ENCODE results near the gene DNASE1L2. TPM values are rescaled to one million over a fixed set of nuclear protein-coding genes. Genes with fewer than 3 reads are reported as not detected.

The DNASE1L2 gene
- total and polyA plus RNA-seq, 10 of the 15 experiments (the other 5 are each of a cell fraction or from before 2014, with no cell fraction given), result 0.06 to 1.5 (median 0.29) TPM

GRCh38 chr16:2229632-2230250 lies 6.5 kb upstream of the DNASE1L2 start:
- POLR2A ChIA-PET, result interaction anchor here (1.0 kb wide), 1 partner anchor 9 kb away, joined by 5 read pairs; no protein-coding TSS in a partner anchor
- peaks cover 15% of the 10 kb centered on the region for H3K79me2 ChIP-seq (ENCODE audit: control insufficient read depth, insufficient read depth, low read length)
- peaks cover 3% of the 10 kb centered on the region; the same call in 1 of the 2 replicates for H3K4me1 ChIP-seq (ENCODE audit: control insufficient read depth, insufficient read depth, low read length)
- RAD21 ChIA-PET (ENCODE audit: unreplicated experiment), result no interaction called here
- SMC1A ChIA-PET (ENCODE audit: uncharacterized antibody, unreplicated experiment), result no interaction called here
- DNase-seq (ENCODE audit: low read depth, low spot score) (no peak), ATAC-seq (no peak), FAIRE-seq (no peak)
- in situ Hi-C loops (cut with MboI) (no loop called here), intact Hi-C loops (cut with micrococcal nuclease; ENCODE audit: unreplicated experiment) (no loop called here)
- no peaks in the 10 kb centered on the region for H3K27me3 ChIP-seq (replicated peaks in 1 of 2; ENCODE audit: control insufficient read depth in 2 of 2, insufficient read depth in 2 of 2, low read length in 1 of 2)
- no TSS peak for BruUV-seq (replicated peaks)
- H3K9me3 ChIP-seq (replicated peaks; ENCODE audit: control insufficient read depth, insufficient read depth, low read length), result no peaks in the 10 kb centered on the region
- H4K20me1 ChIP-seq (ENCODE audit: control insufficient read depth, insufficient read depth), result no peaks in the 10 kb centered on the region
- TF ChIP-seq RB1 (IDR thresholded peaks at IDR 0.05; ENCODE audit: borderline replicate concordance), result no peak
- TF ChIP-seq CBX5 (IDR thresholded peaks at IDR 0.05; ENCODE audit: low read depth), result no peak
- no peak for TF ChIP-seq CBFB (IDR thresholded peaks at IDR 0.05; ENCODE audit: low read depth)
- H3K36me3 ChIP-seq (ENCODE audit: control insufficient read depth in 2 of 2, insufficient read depth in 2 of 2, low read length in 1 of 2), result peaks cover 4 to 42% of the 10 kb centered on the region in 2 experiments; a peak in 3 of 4 replicates
- WGBS (ENCODE audit: insufficient coverage, insufficient replicate concordance, low lambda C conversion rate, missing lambda C conversion rate), result 94% methylated on average over 23 of the region's 23 CpGs
- H2AFZ ChIP-seq (ENCODE audit: control insufficient read depth, low read depth, low read length), result no peak overlapping the region
- H3K4me2 ChIP-seq (ENCODE audit: control insufficient read depth, insufficient read depth), result no peak overlapping the region
- no peak overlapping the region for H3K9ac ChIP-seq (ENCODE audit: control insufficient read depth, insufficient read depth, low read length)
- H3K27ac ChIP-seq (ENCODE audit: control insufficient read depth, insufficient read depth), result no peak overlapping the region
- CTCF ChIA-PET, result no interaction called here
- H3K4me3 ChIP-seq, result no peak overlapping the region

GRCh38 chr16:2230376-2230775 lies 5.9 kb upstream of the DNASE1L2 start:
- Histone ChIP-seq H2AFZ (ENCODE audit: control insufficient read depth, low read depth, low read length) (no peak overlapping the region), H3K27ac (ENCODE audit: control insufficient read depth, insufficient read depth) (no peak overlapping the region), H3K4me3 (no peak overlapping the region), H3K4me1 (ENCODE audit: control insufficient read depth, insufficient read depth, low read length) (no peaks in the 10 kb centered on the region), H3K9me3 (replicated peaks; ENCODE audit: control insufficient read depth, insufficient read depth, low read length) (no peaks in the 10 kb centered on the region), H3K9ac (ENCODE audit: control insufficient read depth, insufficient read depth, low read length) (no peak overlapping the region), H3K27me3 (replicated peaks in 1 of 2; ENCODE audit: control insufficient read depth in 2 of 2, insufficient read depth in 2 of 2, low read length in 1 of 2) (no peaks in the 10 kb centered on the region), H4K20me1 (ENCODE audit: control insufficient read depth, insufficient read depth) (no peaks in the 10 kb centered on the region), H3K79me2 (ENCODE audit: control insufficient read depth, insufficient read depth, low read length) (peaks cover 9% of the 10 kb centered on the region), H3K36me3 (ENCODE audit: control insufficient read depth in 2 of 2, insufficient read depth in 2 of 2, low read length in 1 of 2) (peaks cover 4 to 45% of the 10 kb centered on the region in 2 experiments; a peak in 3 of 4 replicates), H3K4me2 (ENCODE audit: control insufficient read depth, insufficient read depth) (no peak overlapping the region)
- intact Hi-C loops (cut with micrococcal nuclease; ENCODE audit: unreplicated experiment) (no loop called here), in situ Hi-C loops (cut with MboI) (no loop called here)
- WGBS (ENCODE audit: insufficient coverage, insufficient replicate concordance, low lambda C conversion rate, missing lambda C conversion rate), result 55% methylated on average over 11 of the region's 13 CpGs
- TF ChIP-seq HSF1 (IDR thresholded peaks at IDR 0.05; ENCODE audit: low read depth, low read length) (no peak), RELB (IDR thresholded peaks at IDR 0.05; ENCODE audit: low read depth) (no peak), ZNF622 (IDR thresholded peaks at IDR 0.05) (no peak), BRCA1 (IDR thresholded peaks at IDR 0.05; ENCODE audit: low read depth, low read length) (no peak), MAX (IDR thresholded peaks at IDR 0.05; ENCODE audit: low read depth, low read length) (no peak), KLF5 (IDR thresholded peaks at IDR 0.05; ENCODE audit: partially characterized antibody) (no peak), ESRRA (IDR thresholded peaks at IDR 0.05; ENCODE audit: low read length) (no peak), MTA2 (IDR thresholded peaks at IDR 0.05; ENCODE audit: low read depth) (no peak)
- FAIRE-seq (no peak), DNase-seq (ENCODE audit: low read depth, low spot score) (no peak), ATAC-seq (no peak)
- ChIA-PET CTCF (no interaction called here), POLR2A (interaction anchor here (1.0 kb wide), 1 partner anchor 10 kb away, joined by 5 read pairs; no protein-coding TSS in a partner anchor), RAD21 (ENCODE audit: unreplicated experiment) (no interaction called here), SMC1A (ENCODE audit: uncharacterized antibody, unreplicated experiment) (no interaction called here)
- BruUV-seq (replicated peaks), result no TSS peak

Data from GM12878 (cell line).